Mesenchymal stem cell (in vitro differentiated cells and primary cell): ENCODE data around the gene RAPGEF1.

Source experiments
- DNase-seq: peaks from one replicate; pipeline ENCODE4 v3.0.0-alpha.2; 2013
- H2AFZ ChIP-seq: one replicate; pipeline ENCODE4 v1.6.1; 2013; ENCODE audit warnings: low read depth, mild to moderate bottlenecking, control low read depth, inconsistent platforms, low read length, moderate library complexity
- H2AK5ac ChIP-seq: 2 replicates; pipeline ENCODE4 v1.6.1; 2013; ENCODE audit warnings: low read length, moderate library complexity, mild to moderate bottlenecking, inconsistent platforms; ENCODE audit not compliant: severe bottlenecking
- H2BK120ac ChIP-seq: one replicate; pipeline ENCODE4 v1.6.1; 2013; ENCODE audit warnings: low read depth, mild to moderate bottlenecking, inconsistent platforms, low read length, moderate library complexity
- H2BK12ac ChIP-seq, 2 experiments: one replicate each; pipeline ENCODE4 v1.6.1; 2013; ENCODE audit warnings: inconsistent platforms in 2 of 2, low read length in 2 of 2, mild to moderate bottlenecking in 2 of 2, moderate library complexity in 2 of 2, control low read depth in 1 of 2
- H2BK15ac ChIP-seq: one replicate; pipeline ENCODE4 v1.6.1; 2013; ENCODE audit warnings: mild to moderate bottlenecking, low read depth, inconsistent platforms; ENCODE audit not compliant: poor library complexity, severe bottlenecking
- H2BK5ac ChIP-seq: 2 replicates; pipeline ENCODE4 v1.6.1; 2013; ENCODE audit warnings: low read depth, mild to moderate bottlenecking, low read length, control low read depth, inconsistent platforms; ENCODE audit not compliant: poor library complexity, severe bottlenecking
- H3K14ac ChIP-seq, 2 experiments: one replicate each; pipeline ENCODE4 v1.6.1; 2013; ENCODE audit warnings: inconsistent platforms in 2 of 2, low read length in 2 of 2, control low read depth in 1 of 2, mild to moderate bottlenecking in 1 of 2, moderate library complexity in 1 of 2
- H3K18ac ChIP-seq, 2 experiments: one replicate each; pipeline ENCODE4 v1.6.1; 2013; ENCODE audit warnings: inconsistent platforms in 2 of 2, low read length in 2 of 2, control low read depth in 1 of 2, low read depth in 1 of 2, mild to moderate bottlenecking in 1 of 2
- H3K23ac ChIP-seq, 2 experiments: one replicate each; pipeline ENCODE4 v1.6.1; 2013; ENCODE audit warnings: inconsistent platforms in 2 of 2, low read length in 2 of 2, mild to moderate bottlenecking in 2 of 2, moderate library complexity in 2 of 2, control low read depth in 1 of 2
- H3K27ac ChIP-seq: 2 replicates; pipeline ENCODE4 v1.5.1; 2013; ENCODE audit warnings: mild to moderate bottlenecking, moderate library complexity, low read length, control low read depth, inconsistent platforms; ENCODE audit not compliant: poor library complexity, severe bottlenecking
- H3K27me3 ChIP-seq, 2 experiments: 2 replicates each; pipeline versions ENCODE4 v1.6.1 to v1.7.0; 2013; ENCODE audit warnings: low read length in 2 of 2, mild to moderate bottlenecking in 2 of 2, moderate library complexity in 2 of 2, control low read depth in 1 of 2, inconsistent platforms in 1 of 2; ENCODE audit not compliant: control insufficient read depth in 1 of 2, insufficient read depth in 1 of 2
- H3K36me3 ChIP-seq, 2 experiments: 2 replicates each; pipeline versions ENCODE4 v1.6.1 to v1.7.0; 2013; ENCODE audit warnings: low read length in 2 of 2, control low read depth in 1 of 2, inconsistent platforms in 1 of 2, low read depth in 1 of 2, mild to moderate bottlenecking in 1 of 2; ENCODE audit not compliant: insufficient read depth in 2 of 2, control insufficient read depth in 1 of 2
- H3K4ac ChIP-seq, 2 experiments: one replicate each; pipeline ENCODE4 v1.6.1; 2013; ENCODE audit warnings: inconsistent platforms in 2 of 2, low read length in 2 of 2, mild to moderate bottlenecking in 2 of 2, moderate library complexity in 2 of 2, control low read depth in 1 of 2, low read depth in 1 of 2
- H3K4me1 ChIP-seq: 2 replicates; pipeline ENCODE4 v1.6.1; 2013; ENCODE audit warnings: low read depth, low read length, control low read depth; ENCODE audit not compliant: control insufficient read depth, insufficient read depth
- H3K4me2 ChIP-seq: 2 replicates; pipeline ENCODE4 v1.6.1; 2013; ENCODE audit warnings: low read length, mild to moderate bottlenecking, inconsistent platforms; ENCODE audit not compliant: poor library complexity, severe bottlenecking
- H3K4me3 ChIP-seq, 2 experiments: 2 replicates each; pipeline versions ENCODE4 v1.5.1 to v1.7.0; 2013; ENCODE audit warnings: low read length in 2 of 2, mild to moderate bottlenecking in 2 of 2, control low read depth in 1 of 2, low read depth in 1 of 2; ENCODE audit not compliant: insufficient read depth in 1 of 2
- H3K79me1 ChIP-seq: replicated peaks from 2 replicates; pipeline ENCODE4 v1.6.1; 2013; ENCODE audit warnings: mild to moderate bottlenecking, control low read depth, low read length, inconsistent platforms; ENCODE audit not compliant: poor library complexity, severe bottlenecking
- H3K9ac ChIP-seq: 2 replicates; pipeline ENCODE4 v1.7.0; 2013; ENCODE audit warnings: mild to moderate bottlenecking, low read length, moderate library complexity
- H3K9me3 ChIP-seq: 2 replicates; pipeline ENCODE4 v1.7.0; 2013; ENCODE audit warnings: mild to moderate bottlenecking, low read length; ENCODE audit not compliant: control insufficient read depth
- H4K8ac ChIP-seq: one replicate; pipeline ENCODE4 v1.6.1; 2013; ENCODE audit warnings: inconsistent platforms, mild to moderate bottlenecking, low read length, moderate library complexity
- H4K91ac ChIP-seq: one replicate; pipeline ENCODE4 v1.6.1; 2013; ENCODE audit warnings: mild to moderate bottlenecking, low read length, inconsistent platforms
- WGBS: methylation state at CpG from one replicate; pipeline ENCODE4 v1.1.7; 2013; ENCODE audit warnings: mixed read lengths; 5-methylcytosine and 5-hydroxymethylcytosine counted together

Gene RAPGEF1

DNA sequence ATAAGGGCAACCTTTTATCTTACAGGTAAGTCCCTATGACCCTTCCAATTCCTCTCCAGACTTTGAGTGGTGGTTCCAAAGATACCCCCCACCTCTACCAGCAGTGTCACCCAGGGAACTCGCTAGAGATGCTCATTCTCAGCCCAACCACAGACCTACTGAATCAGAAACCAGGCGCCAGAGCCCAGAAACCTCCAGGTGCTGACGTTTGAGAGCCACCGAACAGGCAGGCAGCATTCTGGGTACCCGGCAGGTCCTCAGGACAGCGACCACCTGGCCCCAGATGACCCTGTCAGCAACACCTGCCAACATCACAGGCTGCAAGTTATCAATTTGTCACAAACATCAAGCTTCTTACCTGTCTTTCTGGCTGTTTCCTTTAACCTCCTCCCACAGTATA lies 19.5 kb downstream of the RAPGEF1 start:
- Histone ChIP-seq H3K36me3 (peaks cover 7 to 8% of the 10 kb centered on the region in 2 experiments), H3K27me3 (no peaks in the 10 kb centered on the region), H3K4ac (no peak overlapping the region), H3K18ac (no peak overlapping the region), H3K23ac (no peak overlapping the region), H3K9ac (no peak overlapping the region), H2BK12ac (no peak overlapping the region), H3K4me1 (peaks cover 18% of the 10 kb centered on the region), H3K27ac (no peak overlapping the region), H3K14ac (no peak overlapping the region), H2BK15ac (no peak overlapping the region), H3K9me3 (no peaks in the 10 kb centered on the region), H2BK120ac (no peak overlapping the region), H3K4me3 (no peak overlapping the region), H4K91ac (no peak overlapping the region), H2BK5ac (no peak overlapping the region), H3K4me2 (no peak overlapping the region), H4K8ac (no peak overlapping the region), H3K79me1 (peaks cover 41% of the 10 kb centered on the region), H2AK5ac (peak overlapping the region; percentile 37), H2AFZ (no peak overlapping the region)
- DNase-seq, result no peak
- 94% methylated on average over 6 of the region's 6 CpGs for WGBS

GRCh38 chr9:131719262-131719908 lies 20.5 kb downstream of the RAPGEF1 start:
- peaks cover 39% of the 10 kb centered on the region for H3K79me1 ChIP-seq
- no peak overlapping the region for H3K18ac ChIP-seq
- DNase-seq, result no peak
- H2AK5ac ChIP-seq, result no peak overlapping the region
- H2BK5ac ChIP-seq, result no peak overlapping the region
- no peak overlapping the region for H3K23ac ChIP-seq
- peaks cover 7 to 11% of the 10 kb centered on the region in 2 experiments for H3K36me3 ChIP-seq
- no peak overlapping the region for H2AFZ ChIP-seq
- no peaks in the 10 kb centered on the region for H3K27me3 ChIP-seq
- WGBS, result 93% methylated on average over 5 of the region's 7 CpGs
- H3K4me1 ChIP-seq, result peaks cover 21% of the 10 kb centered on the region
- H3K9ac ChIP-seq, result no peak overlapping the region
- no peaks in the 10 kb centered on the region for H3K9me3 ChIP-seq
- H3K4me2 ChIP-seq, result no peak overlapping the region
- no peak overlapping the region for H3K4me3 ChIP-seq
- H2BK12ac ChIP-seq, result no peak overlapping the region
- H3K27ac ChIP-seq, result no peak overlapping the region
- no peak overlapping the region for H2BK120ac ChIP-seq
- no peak overlapping the region for H4K8ac ChIP-seq
- H4K91ac ChIP-seq, result no peak overlapping the region
- no peak overlapping the region for H3K14ac ChIP-seq
- no peak overlapping the region for H3K4ac ChIP-seq
- no peak overlapping the region for H2BK15ac ChIP-seq

DNA sequence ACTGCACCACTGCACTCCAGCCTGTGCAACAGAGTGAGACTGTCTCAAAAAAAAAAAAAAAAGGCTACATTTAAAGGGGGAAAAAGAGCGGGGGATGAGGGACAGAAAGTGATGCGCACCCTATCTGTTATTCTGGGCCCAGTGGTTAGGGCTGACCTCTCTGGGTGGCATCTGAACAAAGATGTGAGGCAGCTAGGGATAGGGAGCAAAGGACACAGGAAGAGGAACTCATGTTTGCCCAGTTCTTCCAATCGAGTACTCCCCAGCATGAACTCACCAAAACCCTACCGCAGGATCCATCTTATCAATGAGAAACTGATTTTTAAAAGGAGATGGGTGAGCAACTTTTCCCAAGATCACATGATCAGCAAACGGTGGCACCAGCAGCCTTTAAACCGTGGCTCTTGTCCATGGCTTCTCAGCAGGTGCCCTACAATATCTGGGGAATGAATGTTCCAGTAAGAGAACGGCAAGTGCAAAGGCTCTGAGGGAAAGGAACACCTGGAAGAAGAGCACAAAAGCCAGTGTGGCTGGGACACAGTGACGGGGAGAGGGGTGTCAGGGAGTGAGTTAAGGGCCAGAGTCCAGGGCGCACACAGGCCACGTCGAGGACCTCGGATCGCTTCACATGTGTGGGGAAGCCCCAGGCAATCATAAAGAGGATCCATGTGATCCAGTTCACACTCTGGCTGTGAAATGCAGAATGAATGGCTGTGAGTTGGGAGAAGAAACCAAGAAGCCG lies 22.0 kb downstream of the RAPGEF1 start:
- H3K79me1 ChIP-seq, result peaks cover 36% of the 10 kb centered on the region
- peaks cover 7 to 11% of the 10 kb centered on the region in 2 experiments for H3K36me3 ChIP-seq
- H3K18ac ChIP-seq, result no peak overlapping the region
- peak overlapping the region in 1 of 2 experiments; percentile 24 for H3K4ac ChIP-seq
- no peak overlapping the region for H3K4me3 ChIP-seq
- H3K27ac ChIP-seq, result no peak overlapping the region
- no peak overlapping the region for H2BK15ac ChIP-seq
- no peak overlapping the region for H2AFZ ChIP-seq
- H2BK5ac ChIP-seq, result no peak overlapping the region
- H3K4me2 ChIP-seq, result no peak overlapping the region
- no peak overlapping the region for H2AK5ac ChIP-seq
- no peak overlapping the region for H3K9ac ChIP-seq
- no peak overlapping the region for H2BK12ac ChIP-seq
- 96% methylated on average over 14 of the region's 14 CpGs for WGBS
- no peak overlapping the region for H3K23ac ChIP-seq
- H3K4me1 ChIP-seq, result peaks cover 24% of the 10 kb centered on the region
- no peak overlapping the region for H2BK120ac ChIP-seq
- H4K8ac ChIP-seq, result no peak overlapping the region
- H3K27me3 ChIP-seq, result no peaks in the 10 kb centered on the region
- no peak for DNase-seq
- no peak overlapping the region for H3K14ac ChIP-seq
- no peak overlapping the region for H4K91ac ChIP-seq
- H3K9me3 ChIP-seq, result no peaks in the 10 kb centered on the region

DNA sequence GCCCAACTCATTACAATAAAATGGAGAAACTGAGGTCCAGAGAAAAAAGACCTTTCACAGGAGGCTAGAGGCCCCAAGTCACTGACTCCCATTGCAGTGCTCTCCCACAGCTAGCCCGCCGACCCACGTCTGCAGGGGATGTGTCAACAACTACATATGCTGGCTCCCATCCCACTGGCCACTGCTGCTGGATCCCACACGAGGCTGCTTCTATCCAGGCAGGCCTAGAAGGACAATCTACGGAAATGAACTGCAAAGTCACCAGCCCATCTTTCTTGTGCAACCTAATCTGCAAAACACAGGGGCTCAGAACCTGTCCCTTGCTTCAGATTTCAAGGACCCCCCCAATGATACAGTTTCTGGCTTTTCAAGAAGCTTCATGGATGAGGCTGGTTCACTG lies 24.0 kb downstream of the RAPGEF1 start:
- H2BK15ac ChIP-seq, result no peak overlapping the region
- peak overlapping the region; percentile 2 for H4K8ac ChIP-seq
- H3K4me1 ChIP-seq, result peaks cover 18% of the 10 kb centered on the region
- no peak for DNase-seq
- peak overlapping the region; percentile 50 for H2BK120ac ChIP-seq
- peaks cover 2 to 11% of the 10 kb centered on the region in 2 experiments for H3K36me3 ChIP-seq
- no peak overlapping the region for H4K91ac ChIP-seq
- WGBS, result 95% methylated on average over 5 of the region's 5 CpGs
- H3K4me3 ChIP-seq, result no peak overlapping the region
- H3K79me1 ChIP-seq, result peaks cover 38% of the 10 kb centered on the region
- no peaks in the 10 kb centered on the region for H3K27me3 ChIP-seq
- no peak overlapping the region for H2AK5ac ChIP-seq
- peak overlapping the region in 1 of 2 experiments; percentile 73 for H3K18ac ChIP-seq
- H3K9ac ChIP-seq, result peak overlapping the region; percentile 2
- no peak overlapping the region for H2BK5ac ChIP-seq
- H2AFZ ChIP-seq, result no peak overlapping the region
- H3K9me3 ChIP-seq, result no peaks in the 10 kb centered on the region
- H3K14ac ChIP-seq, result peak overlapping the region in 1 of 2 experiments; percentile 76
- no peak overlapping the region for H3K4me2 ChIP-seq
- peak overlapping the region in 1 of 2 experiments; percentile 94 for H2BK12ac ChIP-seq
- H3K4ac ChIP-seq, result peak overlapping the region in 1 of 2 experiments; percentile 27
- H3K23ac ChIP-seq, result no peak overlapping the region
- H3K27ac ChIP-seq, result no peak overlapping the region
